H1 (cell line): ENCODE results near the gene RUVBL1. TPM values are rescaled to one million over a fixed set of nuclear protein-coding genes. Genes with fewer than 3 reads are reported as not detected.

Experiments used
- CBX5 ChIP-seq: fragments of 300-800, 300-1000 bp; sonication (generic); IDR thresholded peaks from 2 replicates; pipeline ENCODE4 v1.7.1; 2016; ENCODE audit warnings: antibody characterized with exemption, low read length, low read depth
- CHD7 ChIP-seq: fragments of 300-600 bp; sonication (generic); IDR thresholded peaks from 2 replicates; pipeline ENCODE4 v1.7.1; 2012; ENCODE audit warnings: low read length, moderate library complexity, mild to moderate bottlenecking, inconsistent platforms; ENCODE audit not compliant: insufficient replicate concordance
- HDAC2 ChIP-seq, 2 experiments: fragments of 300-600 bp in 1 of 2; sonication (generic) in 1 of 2; IDR thresholded peaks; 2 replicates each; pipeline ENCODE4 v1.6.1; 2011 to 2012; ENCODE audit warnings: low read depth in 2 of 2, low read length in 2 of 2, mild to moderate bottlenecking in 2 of 2, moderate library complexity in 2 of 2, borderline replicate concordance in 1 of 2, inconsistent platforms in 1 of 2
- MAFK ChIP-seq: IDR thresholded peaks from 2 replicates; pipeline ENCODE4 v1.6.1; 2012; ENCODE audit warnings: low read depth, mild to moderate bottlenecking, improper control_type of control experiment, low read length
- POLR2A ChIP-seq, 2 experiments: IDR thresholded peaks; 1 replicate in 1 of 2; 2 replicates in 1 of 2; pipeline ENCODE4 v1.6.1; 2011; ENCODE audit warnings: low read depth in 2 of 2, low read length in 2 of 2, mild to moderate bottlenecking in 2 of 2; ENCODE audit errors: control extremely low read depth in 1 of 2
- POLR2AphosphoS5 ChIP-seq: IDR thresholded peaks from 2 replicates; pipeline ENCODE4 v1.6.1; 2011; ENCODE audit warnings: low read depth, low read length
- RNF2 ChIP-seq: fragments of 200-900, 300-1000 bp; sonication (generic); IDR thresholded peaks from 2 replicates; pipeline ENCODE4 v1.7.1; 2016; ENCODE audit warnings: borderline replicate concordance, low read depth, mild to moderate bottlenecking, antibody characterized with exemption, low read length; ENCODE audit not compliant: poor library complexity, severe bottlenecking; ENCODE audit errors: missing control alignments
- RXRA ChIP-seq: IDR thresholded peaks from 2 replicates; pipeline ENCODE4 v1.6.1; 2011; ENCODE audit warnings: low read depth, mild to moderate bottlenecking, low read length, moderate library complexity; ENCODE audit not compliant: insufficient read depth
- SRF ChIP-seq: IDR thresholded peaks from 2 replicates; pipeline ENCODE4 v1.6.1; 2011; ENCODE audit warnings: mild to moderate bottlenecking, low read depth, low read length, moderate library complexity
- polyA plus RNA-seq, 7 experiments: library from polyadenylated mRNA; depleted of rRNA in 3 of 7; stranded (reverse) in 5 of 7; unstranded in 2 of 7; fragments of >200 nt in 5 of 7; fragments of 200-250 nt in 2 of 7; gene quantifications; 1 replicate in 5 of 7; 2 replicates in 1 of 7; 4 replicates in 1 of 7; pipeline versions ENCODE4 v1.2.1 to v1.2.3, GENCODE V29; 2011 to 2013; ENCODE audit warnings: missing spikeins in 2 of 7, mixed read lengths in 2 of 7
- total RNA-seq: library from RNA; stranded (reverse); fragmentation: NEBNext Ultra II Directional; extraction: Animal tissue kit (Norgen Biotek cat#: 25700); gene quantifications from 2 replicates; pipeline ENCODE4 v1.2.1, GENCODE V29; 2021

The RUVBL1 gene
- total and polyA plus RNA-seq, 2 of the 8 experiments (the other 6 are each of a cell fraction or from before 2014, with no cell fraction given) = 112 to 135 TPM

- no peak for TF ChIP-seq RNF2
- TF ChIP-seq POLR2A (IDR thresholded peaks at IDR 0.05; ENCODE audit: control extremely low read depth in 1 of 2, low read depth in 2 of 2, low read length in 2 of 2) = no peak
- TF ChIP-seq HDAC2 (IDR thresholded peaks at IDR 0.05; ENCODE audit: borderline replicate concordance in 1 of 2, low read depth in 2 of 2, low read length in 2 of 2) = no peak
- TF ChIP-seq MAFK = no peak
- TF ChIP-seq CHD7 = no peak
- no peak for TF ChIP-seq SRF
- TF ChIP-seq RXRA = no peak
- no peak for TF ChIP-seq CBX5
- no peak for TF ChIP-seq POLR2AphosphoS5
Observed at GRCh38 chr3:128056258-128056657, 67.4 kb downstream of the RUVBL1 start (continued).
